WTC11 (cell line): Measurements from ENCODE around the gene MMP17.

Source experiments
- CREB1 ChIP-seq: sonication (generic); formaldehyde crosslinking; IDR thresholded peaks from 2 replicates; pipeline ENCODE4 v1.8.0; 2023; ENCODE audit warnings: mild to moderate bottlenecking, missing genetic modification reagents
- CREM ChIP-seq: sonication (generic); formaldehyde crosslinking; IDR thresholded peaks from 2 replicates; pipeline ENCODE4 v1.8.1; 2022; ENCODE audit warnings: mild to moderate bottlenecking, missing genetic modification reagents, moderate library complexity
- FOXJ3 ChIP-seq: sonication (generic); formaldehyde crosslinking; IDR thresholded peaks from 2 replicates; pipeline ENCODE4 v1.9.0; 2021; ENCODE audit warnings: missing genetic modification reagents, mild to moderate bottlenecking, borderline replicate concordance
- FOXK1 ChIP-seq: sonication (generic); formaldehyde crosslinking; IDR thresholded peaks from 2 replicates; pipeline ENCODE4 v1.8.0; 2022; ENCODE audit warnings: mild to moderate bottlenecking, moderate library complexity, missing genetic modification reagents
- NFYB ChIP-seq: sonication (generic); formaldehyde crosslinking; conservative IDR thresholded peaks from 2 replicates; pipeline ENCODE4 v1.8.0; 2022; ENCODE audit warnings: low read depth, missing genetic modification reagents
- TCF7 ChIP-seq: sonication (generic); formaldehyde crosslinking; IDR thresholded peaks from 2 replicates; pipeline ENCODE4 v1.8.0; 2022; ENCODE audit warnings: mild to moderate bottlenecking, low read depth, missing genetic modification reagents, moderate library complexity
- TF ChIP-seq, protein P1 (sequence below): fragments of 200-600 bp; IDR thresholded peaks from 2 replicates; pipeline ENCODE4 v1.8.0; 2022; ENCODE audit warnings: antibody characterized with exemption
- TF ChIP-seq, protein P2 (sequence below): sonication (generic); formaldehyde crosslinking; IDR thresholded peaks from 2 replicates; pipeline ENCODE4 v1.8.0; 2023; ENCODE audit warnings: missing genetic modification reagents, mild to moderate bottlenecking, borderline replicate concordance
- TF ChIP-seq, protein P3 (sequence below): sonication (generic); formaldehyde crosslinking; IDR thresholded peaks from 2 replicates; pipeline ENCODE4 v1.8.1; 2022; ENCODE audit warnings: mild to moderate bottlenecking, moderate library complexity, missing genetic modification reagents
- TF ChIP-seq, protein P4 (sequence below): sonication (generic); formaldehyde crosslinking; IDR thresholded peaks from 2 replicates; pipeline ENCODE4 v1.8.0; 2022; ENCODE audit warnings: mild to moderate bottlenecking, missing genetic modification reagents
- TF ChIP-seq, protein P5 (sequence below): sonication (generic); formaldehyde crosslinking; IDR thresholded peaks from 2 replicates; pipeline ENCODE4 v1.8.0; 2022; ENCODE audit warnings: mild to moderate bottlenecking, missing genetic modification reagents
- TF ChIP-seq, protein P6 (sequence below): sonication (generic); formaldehyde crosslinking; IDR thresholded peaks from 2 replicates; pipeline ENCODE4 v1.8.0; 2022; ENCODE audit warnings: missing genetic modification reagents
- TF ChIP-seq, protein P7 (sequence below): sonication (generic); formaldehyde crosslinking; IDR thresholded peaks from 2 replicates; pipeline ENCODE4 v1.8.1; 2022; ENCODE audit warnings: low read depth, missing genetic modification reagents, borderline replicate concordance
- TF ChIP-seq, protein P8 (sequence below): sonication (generic); formaldehyde crosslinking; IDR thresholded peaks from 2 replicates; pipeline ENCODE4 v1.8.0; 2022; ENCODE audit warnings: mild to moderate bottlenecking, missing genetic modification reagents

DNA sequence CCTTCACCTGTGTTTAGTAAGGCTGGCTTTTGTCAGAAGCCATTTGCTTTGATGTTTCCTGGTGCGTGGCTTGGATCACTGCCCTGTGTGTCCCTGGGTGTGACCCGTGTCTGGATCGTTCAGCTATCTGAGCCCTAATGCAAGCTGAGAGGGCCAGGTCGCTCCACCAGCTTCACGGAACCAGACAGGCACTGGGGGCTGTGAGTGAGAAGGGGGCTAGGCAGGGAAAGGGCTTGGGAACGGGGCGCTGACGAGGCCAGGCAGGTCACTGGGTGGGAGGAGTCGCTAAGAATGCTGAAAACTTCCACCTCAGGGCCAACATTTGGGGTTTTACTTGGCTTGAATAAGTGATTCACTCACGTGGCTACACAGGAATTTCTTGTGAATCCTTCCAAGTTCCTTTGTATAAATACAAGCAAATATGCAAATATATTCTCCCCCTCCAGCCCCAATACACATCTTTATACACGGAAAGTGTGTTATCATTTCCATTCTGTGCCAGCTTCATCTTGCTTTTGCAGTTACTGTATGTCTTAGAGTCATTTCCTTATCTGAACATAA lies 24.2 kb upstream of the MMP17 start:
- TF ChIP-seq, protein P1, sequence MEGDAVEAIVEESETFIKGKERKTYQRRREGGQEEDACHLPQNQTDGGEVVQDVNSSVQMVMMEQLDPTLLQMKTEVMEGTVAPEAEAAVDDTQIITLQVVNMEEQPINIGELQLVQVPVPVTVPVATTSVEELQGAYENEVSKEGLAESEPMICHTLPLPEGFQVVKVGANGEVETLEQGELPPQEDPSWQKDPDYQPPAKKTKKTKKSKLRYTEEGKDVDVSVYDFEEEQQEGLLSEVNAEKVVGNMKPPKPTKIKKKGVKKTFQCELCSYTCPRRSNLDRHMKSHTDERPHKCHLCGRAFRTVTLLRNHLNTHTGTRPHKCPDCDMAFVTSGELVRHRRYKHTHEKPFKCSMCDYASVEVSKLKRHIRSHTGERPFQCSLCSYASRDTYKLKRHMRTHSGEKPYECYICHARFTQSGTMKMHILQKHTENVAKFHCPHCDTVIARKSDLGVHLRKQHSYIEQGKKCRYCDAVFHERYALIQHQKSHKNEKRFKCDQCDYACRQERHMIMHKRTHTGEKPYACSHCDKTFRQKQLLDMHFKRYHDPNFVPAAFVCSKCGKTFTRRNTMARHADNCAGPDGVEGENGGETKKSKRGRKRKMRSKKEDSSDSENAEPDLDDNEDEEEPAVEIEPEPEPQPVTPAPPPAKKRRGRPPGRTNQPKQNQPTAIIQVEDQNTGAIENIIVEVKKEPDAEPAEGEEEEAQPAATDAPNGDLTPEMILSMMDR = no peak
- TF ChIP-seq CREM (CRISPR knock-in tag) (no peak), NFYB (CRISPR knock-in tag) (no peak), FOXK1 (CRISPR knock-in tag) (no peak), CREB1 (CRISPR knock-in tag) (no peak), FOXJ3 (CRISPR knock-in tag) (no peak), TCF7 (CRISPR knock-in tag) (no peak)
- TF ChIP-seq, protein P2, sequence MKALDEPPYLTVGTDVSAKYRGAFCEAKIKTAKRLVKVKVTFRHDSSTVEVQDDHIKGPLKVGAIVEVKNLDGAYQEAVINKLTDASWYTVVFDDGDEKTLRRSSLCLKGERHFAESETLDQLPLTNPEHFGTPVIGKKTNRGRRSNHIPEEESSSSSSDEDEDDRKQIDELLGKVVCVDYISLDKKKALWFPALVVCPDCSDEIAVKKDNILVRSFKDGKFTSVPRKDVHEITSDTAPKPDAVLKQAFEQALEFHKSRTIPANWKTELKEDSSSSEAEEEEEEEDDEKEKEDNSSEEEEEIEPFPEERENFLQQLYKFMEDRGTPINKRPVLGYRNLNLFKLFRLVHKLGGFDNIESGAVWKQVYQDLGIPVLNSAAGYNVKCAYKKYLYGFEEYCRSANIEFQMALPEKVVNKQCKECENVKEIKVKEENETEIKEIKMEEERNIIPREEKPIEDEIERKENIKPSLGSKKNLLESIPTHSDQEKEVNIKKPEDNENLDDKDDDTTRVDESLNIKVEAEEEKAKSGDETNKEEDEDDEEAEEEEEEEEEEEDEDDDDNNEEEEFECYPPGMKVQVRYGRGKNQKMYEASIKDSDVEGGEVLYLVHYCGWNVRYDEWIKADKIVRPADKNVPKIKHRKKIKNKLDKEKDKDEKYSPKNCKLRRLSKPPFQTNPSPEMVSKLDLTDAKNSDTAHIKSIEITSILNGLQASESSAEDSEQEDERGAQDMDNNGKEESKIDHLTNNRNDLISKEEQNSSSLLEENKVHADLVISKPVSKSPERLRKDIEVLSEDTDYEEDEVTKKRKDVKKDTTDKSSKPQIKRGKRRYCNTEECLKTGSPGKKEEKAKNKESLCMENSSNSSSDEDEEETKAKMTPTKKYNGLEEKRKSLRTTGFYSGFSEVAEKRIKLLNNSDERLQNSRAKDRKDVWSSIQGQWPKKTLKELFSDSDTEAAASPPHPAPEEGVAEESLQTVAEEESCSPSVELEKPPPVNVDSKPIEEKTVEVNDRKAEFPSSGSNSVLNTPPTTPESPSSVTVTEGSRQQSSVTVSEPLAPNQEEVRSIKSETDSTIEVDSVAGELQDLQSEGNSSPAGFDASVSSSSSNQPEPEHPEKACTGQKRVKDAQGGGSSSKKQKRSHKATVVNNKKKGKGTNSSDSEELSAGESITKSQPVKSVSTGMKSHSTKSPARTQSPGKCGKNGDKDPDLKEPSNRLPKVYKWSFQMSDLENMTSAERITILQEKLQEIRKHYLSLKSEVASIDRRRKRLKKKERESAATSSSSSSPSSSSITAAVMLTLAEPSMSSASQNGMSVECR (CRISPR knock-in tag) = no peak
- TF ChIP-seq, protein P3, sequence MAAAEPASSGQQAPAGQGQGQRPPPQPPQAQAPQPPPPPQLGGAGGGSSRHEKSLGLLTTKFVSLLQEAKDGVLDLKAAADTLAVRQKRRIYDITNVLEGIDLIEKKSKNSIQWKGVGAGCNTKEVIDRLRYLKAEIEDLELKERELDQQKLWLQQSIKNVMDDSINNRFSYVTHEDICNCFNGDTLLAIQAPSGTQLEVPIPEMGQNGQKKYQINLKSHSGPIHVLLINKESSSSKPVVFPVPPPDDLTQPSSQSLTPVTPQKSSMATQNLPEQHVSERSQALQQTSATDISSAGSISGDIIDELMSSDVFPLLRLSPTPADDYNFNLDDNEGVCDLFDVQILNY (CRISPR knock-in tag) = no peak
- TF ChIP-seq, protein P4, sequence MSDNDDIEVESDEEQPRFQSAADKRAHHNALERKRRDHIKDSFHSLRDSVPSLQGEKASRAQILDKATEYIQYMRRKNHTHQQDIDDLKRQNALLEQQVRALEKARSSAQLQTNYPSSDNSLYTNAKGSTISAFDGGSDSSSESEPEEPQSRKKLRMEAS (CRISPR knock-in tag) = no peak
- TF ChIP-seq, protein P5, sequence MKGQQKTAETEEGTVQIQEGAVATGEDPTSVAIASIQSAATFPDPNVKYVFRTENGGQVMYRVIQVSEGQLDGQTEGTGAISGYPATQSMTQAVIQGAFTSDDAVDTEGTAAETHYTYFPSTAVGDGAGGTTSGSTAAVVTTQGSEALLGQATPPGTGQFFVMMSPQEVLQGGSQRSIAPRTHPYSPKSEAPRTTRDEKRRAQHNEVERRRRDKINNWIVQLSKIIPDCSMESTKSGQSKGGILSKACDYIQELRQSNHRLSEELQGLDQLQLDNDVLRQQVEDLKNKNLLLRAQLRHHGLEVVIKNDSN (CRISPR knock-in tag) = no peak
- TF ChIP-seq, protein P6, sequence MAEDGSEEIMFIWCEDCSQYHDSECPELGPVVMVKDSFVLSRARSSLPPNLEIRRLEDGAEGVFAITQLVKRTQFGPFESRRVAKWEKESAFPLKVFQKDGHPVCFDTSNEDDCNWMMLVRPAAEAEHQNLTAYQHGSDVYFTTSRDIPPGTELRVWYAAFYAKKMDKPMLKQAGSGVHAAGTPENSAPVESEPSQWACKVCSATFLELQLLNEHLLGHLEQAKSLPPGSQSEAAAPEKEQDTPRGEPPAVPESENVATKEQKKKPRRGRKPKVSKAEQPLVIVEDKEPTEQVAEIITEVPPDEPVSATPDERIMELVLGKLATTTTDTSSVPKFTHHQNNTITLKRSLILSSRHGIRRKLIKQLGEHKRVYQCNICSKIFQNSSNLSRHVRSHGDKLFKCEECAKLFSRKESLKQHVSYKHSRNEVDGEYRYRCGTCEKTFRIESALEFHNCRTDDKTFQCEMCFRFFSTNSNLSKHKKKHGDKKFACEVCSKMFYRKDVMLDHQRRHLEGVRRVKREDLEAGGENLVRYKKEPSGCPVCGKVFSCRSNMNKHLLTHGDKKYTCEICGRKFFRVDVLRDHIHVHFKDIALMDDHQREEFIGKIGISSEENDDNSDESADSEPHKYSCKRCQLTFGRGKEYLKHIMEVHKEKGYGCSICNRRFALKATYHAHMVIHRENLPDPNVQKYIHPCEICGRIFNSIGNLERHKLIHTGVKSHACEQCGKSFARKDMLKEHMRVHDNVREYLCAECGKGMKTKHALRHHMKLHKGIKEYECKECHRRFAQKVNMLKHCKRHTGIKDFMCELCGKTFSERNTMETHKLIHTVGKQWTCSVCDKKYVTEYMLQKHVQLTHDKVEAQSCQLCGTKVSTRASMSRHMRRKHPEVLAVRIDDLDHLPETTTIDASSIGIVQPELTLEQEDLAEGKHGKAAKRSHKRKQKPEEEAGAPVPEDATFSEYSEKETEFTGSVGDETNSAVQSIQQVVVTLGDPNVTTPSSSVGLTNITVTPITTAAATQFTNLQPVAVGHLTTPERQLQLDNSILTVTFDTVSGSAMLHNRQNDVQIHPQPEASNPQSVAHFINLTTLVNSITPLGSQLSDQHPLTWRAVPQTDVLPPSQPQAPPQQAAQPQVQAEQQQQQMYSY (CRISPR knock-in tag) = no peak
- TF ChIP-seq, protein P7, sequence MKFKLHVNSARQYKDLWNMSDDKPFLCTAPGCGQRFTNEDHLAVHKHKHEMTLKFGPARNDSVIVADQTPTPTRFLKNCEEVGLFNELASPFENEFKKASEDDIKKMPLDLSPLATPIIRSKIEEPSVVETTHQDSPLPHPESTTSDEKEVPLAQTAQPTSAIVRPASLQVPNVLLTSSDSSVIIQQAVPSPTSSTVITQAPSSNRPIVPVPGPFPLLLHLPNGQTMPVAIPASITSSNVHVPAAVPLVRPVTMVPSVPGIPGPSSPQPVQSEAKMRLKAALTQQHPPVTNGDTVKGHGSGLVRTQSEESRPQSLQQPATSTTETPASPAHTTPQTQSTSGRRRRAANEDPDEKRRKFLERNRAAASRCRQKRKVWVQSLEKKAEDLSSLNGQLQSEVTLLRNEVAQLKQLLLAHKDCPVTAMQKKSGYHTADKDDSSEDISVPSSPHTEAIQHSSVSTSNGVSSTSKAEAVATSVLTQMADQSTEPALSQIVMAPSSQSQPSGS (CRISPR knock-in tag) = no peak
- TF ChIP-seq, protein P8, sequence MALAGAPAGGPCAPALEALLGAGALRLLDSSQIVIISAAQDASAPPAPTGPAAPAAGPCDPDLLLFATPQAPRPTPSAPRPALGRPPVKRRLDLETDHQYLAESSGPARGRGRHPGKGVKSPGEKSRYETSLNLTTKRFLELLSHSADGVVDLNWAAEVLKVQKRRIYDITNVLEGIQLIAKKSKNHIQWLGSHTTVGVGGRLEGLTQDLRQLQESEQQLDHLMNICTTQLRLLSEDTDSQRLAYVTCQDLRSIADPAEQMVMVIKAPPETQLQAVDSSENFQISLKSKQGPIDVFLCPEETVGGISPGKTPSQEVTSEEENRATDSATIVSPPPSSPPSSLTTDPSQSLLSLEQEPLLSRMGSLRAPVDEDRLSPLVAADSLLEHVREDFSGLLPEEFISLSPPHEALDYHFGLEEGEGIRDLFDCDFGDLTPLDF (CRISPR knock-in tag) = no peak
